ENCODE results near the gene GPR162. TPM values are rescaled to one million over a fixed set of nuclear protein-coding genes. Genes with fewer than 3 reads are reported as not detected.

GPR162 gene
- total and polyA plus RNA-seq, 10 of the 15 experiments (the other 5 are each of a cell fraction or from before 2014, with no cell fraction given), result not detected

DNA sequence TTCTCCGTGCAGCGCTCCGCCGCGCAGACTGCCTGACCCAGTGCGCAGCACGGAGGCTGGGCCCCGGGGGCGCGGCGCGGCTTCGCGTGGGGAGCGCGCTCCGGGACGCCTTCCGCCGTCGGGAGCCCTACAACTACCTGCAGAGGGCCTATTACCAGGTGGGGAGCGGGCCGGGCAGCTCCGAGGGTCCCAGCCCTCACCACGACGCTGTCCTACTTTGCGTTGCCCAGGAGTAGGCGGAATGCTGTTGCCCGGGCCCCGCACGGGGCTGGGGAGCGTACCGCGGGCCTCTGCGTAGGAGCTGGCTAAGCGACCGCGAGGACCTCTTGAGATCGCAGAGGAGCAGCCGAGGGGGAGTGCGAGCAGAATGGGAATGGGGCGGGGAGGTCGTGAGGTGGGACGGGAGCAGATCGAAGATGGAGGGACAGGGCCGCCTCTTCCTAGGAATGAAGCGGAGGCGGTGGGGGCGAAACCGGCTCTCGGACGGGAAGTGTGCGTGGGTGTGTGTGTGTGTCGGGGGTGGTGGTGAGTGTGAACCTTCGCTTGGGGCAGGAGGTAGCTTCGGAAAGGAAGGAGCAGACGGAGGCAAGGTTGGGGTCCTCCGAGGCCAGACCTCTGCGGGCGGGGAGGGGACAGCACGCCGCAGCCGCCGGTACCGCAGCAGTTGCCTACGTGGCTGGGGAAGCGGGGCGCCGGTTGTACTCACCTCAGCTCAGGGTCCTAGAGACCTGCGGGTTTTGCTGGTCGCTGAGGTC, 7.3 kb downstream of the GPR162 start (continued):
- TF ChIP-seq WRNIP1 (IDR thresholded peaks at IDR 0.05; ENCODE audit: borderline replicate concordance, low read depth, low read length), result no peak
- TF ChIP-seq JUNB (IDR thresholded peaks at IDR 0.05), result no peak
- no peak for TF ChIP-seq NFIC (IDR thresholded peaks at IDR 0.05; ENCODE audit: low read depth, low read length)
- TF ChIP-seq MTA2 (IDR thresholded peaks at IDR 0.05; ENCODE audit: low read depth), result peak; percentile 22; the same call in 1 of the 2 replicates
- TF ChIP-seq PML (IDR thresholded peaks at IDR 0.05; ENCODE audit: low read length), result no peak

DNA sequence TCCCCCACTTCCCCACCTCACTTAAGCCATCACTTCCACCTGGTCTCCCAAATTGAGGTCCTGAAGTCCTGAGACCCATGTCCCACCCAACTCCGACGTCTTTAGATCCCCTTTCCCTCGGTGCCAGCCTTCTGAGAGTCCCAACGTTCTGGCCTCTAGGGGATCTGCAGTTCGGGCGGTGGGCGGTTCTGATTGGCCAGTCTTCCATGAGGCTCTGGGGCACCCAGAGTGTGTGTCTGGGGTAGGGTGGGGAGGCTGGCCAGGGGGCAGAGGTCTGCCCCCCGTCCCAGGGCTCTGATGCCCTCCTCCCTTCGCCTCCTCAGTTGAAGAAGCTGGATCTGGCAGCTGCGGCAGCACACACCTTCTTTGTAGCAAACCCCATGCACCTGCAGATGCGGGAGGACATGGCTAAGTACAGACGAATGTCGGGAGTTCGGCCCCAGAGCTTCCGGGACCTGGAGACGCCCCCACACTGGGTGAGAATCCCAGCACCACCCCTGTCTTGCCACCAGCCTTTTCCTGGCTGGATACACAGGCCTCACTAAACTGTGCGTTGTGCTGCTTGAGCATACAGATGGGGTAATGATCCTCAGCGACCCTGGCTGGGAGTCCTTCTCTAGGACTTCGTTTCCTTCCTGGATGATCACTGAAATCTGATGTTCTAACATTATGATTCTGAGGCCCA, 8.1 kb downstream of the GPR162 start:
- ATAC-seq, result peak; percentile 4; the same call in 1 of the 3 replicates
- POLR2A ChIA-PET, result interaction anchor here (0.9 to 1.4 kb wide), 3 partner anchors 10 to 70 kb away, joined by 3 to 4 read pairs (median 3); no protein-coding TSS in a partner anchor
- no peaks in the 10 kb centered on the region for H3K79me2 ChIP-seq (ENCODE audit: control insufficient read depth, insufficient read depth, low read length)
- no peak for FAIRE-seq
- no peak overlapping the region for H3K27ac ChIP-seq (ENCODE audit: control insufficient read depth, insufficient read depth)
- peaks cover 4% of the 10 kb centered on the region for H3K4me1 ChIP-seq (ENCODE audit: control insufficient read depth, insufficient read depth, low read length)
- CTCF ChIA-PET, result interaction anchor here (1.1 to 2.3 kb wide), 5 partner anchors 10 to 77 kb away, joined by 3 to 14 read pairs (median 5); partner anchors contain the start of genes MLF2 and SPSB2
- intact Hi-C loops (cut with micrococcal nuclease; ENCODE audit: unreplicated experiment) (loop anchor here (5.0 kb wide), 1 partner anchor 92 kb away; no protein-coding TSS in a partner anchor), in situ Hi-C loops (cut with MboI) (loop anchor here (5.0 kb wide), 1 partner anchor 77 kb away; the partner anchor contains the start of gene MLF2)
- H3K9ac ChIP-seq (ENCODE audit: control insufficient read depth, insufficient read depth, low read length), result no peak overlapping the region
- WGBS (ENCODE audit: insufficient coverage, insufficient replicate concordance, low lambda C conversion rate, missing lambda C conversion rate), result 28% methylated on average over 19 of the region's 19 CpGs
- H2AFZ ChIP-seq (ENCODE audit: control insufficient read depth, low read depth, low read length), result peak overlapping the region; percentile 68; the same call in 1 of the 2 replicates
- peaks cover 23 to 24% of the 10 kb centered on the region in 2 experiments for H3K27me3 ChIP-seq (replicated peaks in 1 of 2; ENCODE audit: control insufficient read depth in 2 of 2, insufficient read depth in 2 of 2, low read length in 1 of 2)
- no TSS peak for BruUV-seq (replicated peaks)
- RAD21 ChIA-PET (ENCODE audit: unreplicated experiment), result interaction anchor here (1.0 to 3.0 kb wide), 4 partner anchors 9 to 76 kb away, joined by 3 to 14 read pairs (median 4); partner anchors contain the start of genes GPR162, MLF2 and USP5
- H4K20me1 ChIP-seq (ENCODE audit: control insufficient read depth, insufficient read depth), result no peaks in the 10 kb centered on the region
- no peak for DNase-seq (ENCODE audit: low read depth, low spot score)
- no peaks in the 10 kb centered on the region for H3K36me3 ChIP-seq (ENCODE audit: control insufficient read depth in 2 of 2, insufficient read depth in 2 of 2, low read length in 1 of 2)
- peak overlapping the region; percentile 95 for H3K4me2 ChIP-seq (ENCODE audit: control insufficient read depth, insufficient read depth)
- no peaks in the 10 kb centered on the region for H3K9me3 ChIP-seq (replicated peaks; ENCODE audit: control insufficient read depth, insufficient read depth, low read length)
- peak overlapping the region; percentile 74; the same call in 1 of the 2 replicates for H3K4me3 ChIP-seq
- SMC1A ChIA-PET (ENCODE audit: uncharacterized antibody, unreplicated experiment), result interaction anchor here (1.1 kb wide), 1 partner anchor 206 kb away, joined by 3 read pairs; no protein-coding TSS in a partner anchor
- TF ChIP-seq CREM (IDR thresholded peaks at IDR 0.05; ENCODE audit: low read depth) (no peak), FOXK2 (IDR thresholded peaks at IDR 0.05) (no peak), NR2C1 (IDR thresholded peaks at IDR 0.05) (no peak), SPI1 (IDR thresholded peaks at IDR 0.05; ENCODE audit: borderline replicate concordance, insufficient read depth, low read depth, low read length) (no peak)
- TF ChIP-seq, protein P1, sequence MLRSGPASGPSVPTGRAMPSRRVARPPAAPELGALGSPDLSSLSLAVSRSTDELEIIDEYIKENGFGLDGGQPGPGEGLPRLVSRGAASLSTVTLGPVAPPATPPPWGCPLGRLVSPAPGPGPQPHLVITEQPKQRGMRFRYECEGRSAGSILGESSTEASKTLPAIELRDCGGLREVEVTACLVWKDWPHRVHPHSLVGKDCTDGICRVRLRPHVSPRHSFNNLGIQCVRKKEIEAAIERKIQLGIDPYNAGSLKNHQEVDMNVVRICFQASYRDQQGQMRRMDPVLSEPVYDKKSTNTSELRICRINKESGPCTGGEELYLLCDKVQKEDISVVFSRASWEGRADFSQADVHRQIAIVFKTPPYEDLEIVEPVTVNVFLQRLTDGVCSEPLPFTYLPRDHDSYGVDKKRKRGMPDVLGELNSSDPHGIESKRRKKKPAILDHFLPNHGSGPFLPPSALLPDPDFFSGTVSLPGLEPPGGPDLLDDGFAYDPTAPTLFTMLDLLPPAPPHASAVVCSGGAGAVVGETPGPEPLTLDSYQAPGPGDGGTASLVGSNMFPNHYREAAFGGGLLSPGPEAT (IDR thresholded peaks at IDR 0.05; ENCODE audit: low read depth), result 0 out of 2 replicates have a peak, but pooled peaks have one; percentile 1
- TF ChIP-seq, protein P2, sequence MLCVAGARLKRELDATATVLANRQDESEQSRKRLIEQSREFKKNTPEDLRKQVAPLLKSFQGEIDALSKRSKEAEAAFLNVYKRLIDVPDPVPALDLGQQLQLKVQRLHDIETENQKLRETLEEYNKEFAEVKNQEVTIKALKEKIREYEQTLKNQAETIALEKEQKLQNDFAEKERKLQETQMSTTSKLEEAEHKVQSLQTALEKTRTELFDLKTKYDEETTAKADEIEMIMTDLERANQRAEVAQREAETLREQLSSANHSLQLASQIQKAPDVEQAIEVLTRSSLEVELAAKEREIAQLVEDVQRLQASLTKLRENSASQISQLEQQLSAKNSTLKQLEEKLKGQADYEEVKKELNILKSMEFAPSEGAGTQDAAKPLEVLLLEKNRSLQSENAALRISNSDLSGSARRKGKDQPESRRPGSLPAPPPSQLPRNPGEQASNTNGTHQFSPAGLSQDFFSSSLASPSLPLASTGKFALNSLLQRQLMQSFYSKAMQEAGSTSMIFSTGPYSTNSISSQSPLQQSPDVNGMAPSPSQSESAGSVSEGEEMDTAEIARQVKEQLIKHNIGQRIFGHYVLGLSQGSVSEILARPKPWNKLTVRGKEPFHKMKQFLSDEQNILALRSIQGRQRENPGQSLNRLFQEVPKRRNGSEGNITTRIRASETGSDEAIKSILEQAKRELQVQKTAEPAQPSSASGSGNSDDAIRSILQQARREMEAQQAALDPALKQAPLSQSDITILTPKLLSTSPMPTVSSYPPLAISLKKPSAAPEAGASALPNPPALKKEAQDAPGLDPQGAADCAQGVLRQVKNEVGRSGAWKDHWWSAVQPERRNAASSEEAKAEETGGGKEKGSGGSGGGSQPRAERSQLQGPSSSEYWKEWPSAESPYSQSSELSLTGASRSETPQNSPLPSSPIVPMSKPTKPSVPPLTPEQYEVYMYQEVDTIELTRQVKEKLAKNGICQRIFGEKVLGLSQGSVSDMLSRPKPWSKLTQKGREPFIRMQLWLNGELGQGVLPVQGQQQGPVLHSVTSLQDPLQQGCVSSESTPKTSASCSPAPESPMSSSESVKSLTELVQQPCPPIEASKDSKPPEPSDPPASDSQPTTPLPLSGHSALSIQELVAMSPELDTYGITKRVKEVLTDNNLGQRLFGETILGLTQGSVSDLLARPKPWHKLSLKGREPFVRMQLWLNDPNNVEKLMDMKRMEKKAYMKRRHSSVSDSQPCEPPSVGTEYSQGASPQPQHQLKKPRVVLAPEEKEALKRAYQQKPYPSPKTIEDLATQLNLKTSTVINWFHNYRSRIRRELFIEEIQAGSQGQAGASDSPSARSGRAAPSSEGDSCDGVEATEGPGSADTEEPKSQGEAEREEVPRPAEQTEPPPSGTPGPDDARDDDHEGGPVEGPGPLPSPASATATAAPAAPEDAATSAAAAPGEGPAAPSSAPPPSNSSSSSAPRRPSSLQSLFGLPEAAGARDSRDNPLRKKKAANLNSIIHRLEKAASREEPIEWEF (IDR thresholded peaks at IDR 0.05; ENCODE audit: insufficient replicate concordance, low read depth, low read length), result no peak

Data from GM12878 (cell line).